Stomach (tissue), 4 donors: Measurements from ENCODE around the gene TPP1.

Source experiments
- CTCF ChIP-seq, 7 experiments: fragments of 450-650 bp in 4 of 7; fragments of 200-600 bp in 3 of 7; sonication (generic) in 3 of 7; IDR thresholded peaks; one replicate each; pipeline ENCODE4 v1.5.1; 2016 to 2019; ENCODE audit warnings: antibody characterized with exemption in 7 of 7, control low read depth in 2 of 7, mild to moderate bottlenecking in 1 of 7
- EP300 ChIP-seq: sonication (generic); formaldehyde crosslinking; IDR thresholded peaks from one replicate; pipeline ENCODE4 v1.6.1; 2017; ENCODE audit warnings: antibody characterized with exemption
- POLR2A ChIP-seq, 4 donors: fragments of 450-650 bp; IDR thresholded peaks; one replicate each; pipeline ENCODE4 v1.6.1; 2016; ENCODE audit warnings: antibody characterized with exemption in 4 of 4, control low read depth in 2 of 4, mild to moderate bottlenecking in 1 of 4, moderate library complexity in 1 of 4
- POLR2AphosphoS5 ChIP-seq, 3 donors: sonication (generic); formaldehyde crosslinking; IDR thresholded peaks; one replicate each; pipeline ENCODE4 v1.6.1; 2016; ENCODE audit warnings: antibody characterized with exemption in 3 of 3

- TF ChIP-seq CTCF (IDR thresholded peaks at IDR 0.05) = peak in 1 of 7 experiments; percentile 6
- TF ChIP-seq POLR2A (IDR thresholded peaks at IDR 0.05) = no peak
- TF ChIP-seq EP300 = no peak
- TF ChIP-seq POLR2AphosphoS5 (IDR thresholded peaks at IDR 0.05) = peak in 2 of 3 donors; percentile 30 to 46
Measured at GRCh38 chr11:6604081-6604626, 15.1 kb downstream of the TPP1 start.
